Fibroblast of upper back skin (primary cell): ENCODE measurements around the gene CACFD1.

Experiments
- DNase-seq: peaks from one replicate; pipeline ENCODE4 v3.0.0-alpha.2; 2013

The CACFD1 gene

GRCh38 chr9:133520121-133520835, 60.5 kb downstream of the CACFD1 start:
- no peak for DNase-seq
